Activated CD4-positive, alpha-beta T cell treated with anti-CD3 and anti-CD28 coated beads, Interleukin-2, amount 10 ng/mL, durations not matched to agents 24 days and 14 days (primary cell): Measurements from ENCODE around the gene NBPF1. TPM values are rescaled to one million over a fixed set of nuclear protein-coding genes. Genes with fewer than 3 reads are reported as not detected.
"Not testable (repeated sequence)": the region's sequence is repeated elsewhere in the genome, so short reads cannot be mapped to it uniquely, and the experiment has no call there.

Source experiments
- DNase-seq: peaks from one replicate; pipeline ENCODE4 v3.0.0; 2022
- H3K27ac Mint-ChIP-seq: one replicate; pipeline ENCODE4 v1.8.0; 2022; ENCODE audit warnings: mild to moderate bottlenecking, mixed read lengths
- H3K27me3 Mint-ChIP-seq: one replicate; pipeline ENCODE4 v1.8.0; 2022; ENCODE audit warnings: mixed read lengths
- H3K36me3 Mint-ChIP-seq: one replicate; pipeline ENCODE4 v1.8.0; 2022; ENCODE audit warnings: low read depth, mild to moderate bottlenecking, mixed read lengths
- H3K4me1 Mint-ChIP-seq: one replicate; pipeline ENCODE4 v1.8.0; 2021; ENCODE audit warnings: mixed read lengths
- H3K4me3 Mint-ChIP-seq: one replicate; pipeline ENCODE4 v1.8.0; 2022; ENCODE audit warnings: mild to moderate bottlenecking, moderate library complexity, mixed read lengths
- H3K9me3 Mint-ChIP-seq: one replicate; pipeline ENCODE4 v1.8.0; 2021; ENCODE audit warnings: mixed read lengths
- intact Hi-C: fragments of 100-400 bp; cut with micrococcal nuclease; formaldehyde crosslinking; loops from one replicate; pipeline ENCODE4 v1.15.1; 2023
- total RNA-seq: library from RNA; stranded (reverse); gene quantifications from 2 replicates; pipeline ENCODE4 v1.2.3, GENCODE V29; 2022

NBPF1 gene
- total RNA-seq = 4.2 and 5.1 TPM in 2 replicates

GRCh38 chr1:16613185-16614147 is at the start of gene NBPF1:
NBPF1 (minus strand) TSS chr1:16613564.
- Mint-ChIP-seq H3K36me3 (no peaks in the 10 kb centered on the region), H3K27ac (no peak within 1 kb of the TSS), H3K4me1 (no peaks in the 10 kb centered on the region), H3K4me3 (no peak within 1 kb of the TSS), H3K27me3 (no peaks in the 10 kb centered on the region), H3K9me3 (no peaks in the 10 kb centered on the region)
- intact Hi-C loops = no loop called here
- peak; percentile 97 for DNase-seq

GRCh38 chr1:16658234-16658633 is 44.9 kb upstream of the NBPF1 start:
- not testable (repeated sequence) for H3K36me3 Mint-ChIP-seq

GRCh38 chr1:16656981-16657683 is 43.8 kb upstream of the NBPF1 start:
- H3K27ac Mint-ChIP-seq, intact Hi-C loops, H3K4me3 Mint-ChIP-seq, DNase-seq, H3K27me3 Mint-ChIP-seq, H3K36me3 Mint-ChIP-seq, H3K9me3 Mint-ChIP-seq, H3K4me1 Mint-ChIP-seq: not testable (repeated sequence)

More at GRCh38 chr1:16658234-16658633, 44.9 kb upstream of the NBPF1 start:
- H3K27ac Mint-ChIP-seq, H3K27me3 Mint-ChIP-seq, DNase-seq, H3K4me1 Mint-ChIP-seq, H3K9me3 Mint-ChIP-seq, H3K4me3 Mint-ChIP-seq, intact Hi-C loops: not testable (repeated sequence)

- intact Hi-C loops, DNase-seq, H3K4me3 Mint-ChIP-seq, H3K9me3 Mint-ChIP-seq, H3K27ac Mint-ChIP-seq, H3K4me1 Mint-ChIP-seq, H3K27me3 Mint-ChIP-seq, H3K36me3 Mint-ChIP-seq: not testable (repeated sequence)
These were observed 43.2 kb upstream of the NBPF1 start for GRCh38 chr1:16656574-16656973.

- H3K27ac Mint-ChIP-seq, intact Hi-C loops, H3K36me3 Mint-ChIP-seq, H3K4me3 Mint-ChIP-seq, H3K4me1 Mint-ChIP-seq, H3K9me3 Mint-ChIP-seq: not testable (repeated sequence)
- DNase-seq = peak; percentile 66
- peaks cover 12% of the 10 kb centered on the region for H3K27me3 Mint-ChIP-seq
These were observed 38.2 kb upstream of the NBPF1 start for GRCh38 chr1:16651560-16651959.

GRCh38 chr1:16649960-16650359 is 36.6 kb upstream of the NBPF1 start:
- H3K9me3 Mint-ChIP-seq, intact Hi-C loops, H3K4me3 Mint-ChIP-seq, H3K4me1 Mint-ChIP-seq, H3K27ac Mint-ChIP-seq, H3K36me3 Mint-ChIP-seq: not testable (repeated sequence)
- peaks cover 12% of the 10 kb centered on the region for H3K27me3 Mint-ChIP-seq
- DNase-seq = peak; percentile 51

GRCh38 chr1:16649390-16649789 is 36.0 kb upstream of the NBPF1 start:
- peak; percentile 68 for DNase-seq
- peaks cover 12% of the 10 kb centered on the region for H3K27me3 Mint-ChIP-seq
- H3K27ac Mint-ChIP-seq, H3K36me3 Mint-ChIP-seq, intact Hi-C loops, H3K4me3 Mint-ChIP-seq, H3K9me3 Mint-ChIP-seq, H3K4me1 Mint-ChIP-seq: not testable (repeated sequence)

GRCh38 chr1:16648756-16649155 is 35.4 kb upstream of the NBPF1 start:
- intact Hi-C loops, H3K9me3 Mint-ChIP-seq, H3K4me3 Mint-ChIP-seq, H3K27ac Mint-ChIP-seq, H3K4me1 Mint-ChIP-seq, H3K36me3 Mint-ChIP-seq: not testable (repeated sequence)
- H3K27me3 Mint-ChIP-seq = peaks cover 12% of the 10 kb centered on the region
- DNase-seq = peak; percentile 53

GRCh38 chr1:16648250-16648649 is 34.9 kb upstream of the NBPF1 start:
- H3K4me1 Mint-ChIP-seq, H3K27ac Mint-ChIP-seq, H3K36me3 Mint-ChIP-seq, intact Hi-C loops, H3K9me3 Mint-ChIP-seq, H3K4me3 Mint-ChIP-seq: not testable (repeated sequence)
- peak; percentile 54 for DNase-seq
- peaks cover 12% of the 10 kb centered on the region for H3K27me3 Mint-ChIP-seq

- H3K36me3 Mint-ChIP-seq, H3K4me1 Mint-ChIP-seq, H3K4me3 Mint-ChIP-seq, intact Hi-C loops, H3K27ac Mint-ChIP-seq, H3K9me3 Mint-ChIP-seq: not testable (repeated sequence)
- DNase-seq = peak; percentile 63
- peaks cover 10% of the 10 kb centered on the region for H3K27me3 Mint-ChIP-seq
These were observed 34.1 kb upstream of the NBPF1 start for GRCh38 chr1:16647179-16648176.

- intact Hi-C loops, H3K9me3 Mint-ChIP-seq, H3K36me3 Mint-ChIP-seq, H3K4me1 Mint-ChIP-seq, H3K27ac Mint-ChIP-seq, H3K27me3 Mint-ChIP-seq, H3K4me3 Mint-ChIP-seq: not testable (repeated sequence)
- peak; percentile 55 for DNase-seq
These were observed 33.4 kb upstream of the NBPF1 start for GRCh38 chr1:16646716-16647115.

GRCh38 chr1:16646061-16646664 is 32.8 kb upstream of the NBPF1 start:
- peak; percentile 62 for DNase-seq
- H3K4me3 Mint-ChIP-seq, H3K36me3 Mint-ChIP-seq, H3K27ac Mint-ChIP-seq, intact Hi-C loops, H3K9me3 Mint-ChIP-seq, H3K27me3 Mint-ChIP-seq, H3K4me1 Mint-ChIP-seq: not testable (repeated sequence)

GRCh38 chr1:16645271-16646060 is 32.1 kb upstream of the NBPF1 start:
- H3K4me3 Mint-ChIP-seq, H3K9me3 Mint-ChIP-seq, H3K27ac Mint-ChIP-seq, H3K27me3 Mint-ChIP-seq, H3K4me1 Mint-ChIP-seq, H3K36me3 Mint-ChIP-seq, intact Hi-C loops: not testable (repeated sequence)
- DNase-seq = peak; percentile 81
